GM12878 (cell line): ENCODE results near the gene IKZF1. TPM values are rescaled to one million over a fixed set of nuclear protein-coding genes. Genes with fewer than 3 reads are reported as not detected.

Source experiments
- ATAC-seq: fragments of 200-7000 bp; cut with Tn5 transposase; 3 replicates; pipeline ENCODE4 v1.9.1; 2020; ENCODE audit warnings: mild to moderate bottlenecking, moderate library complexity
- BruUV-seq: library from RNA; stranded (reverse); fragments of 400-500 nt; replicated peaks from 2 replicates; lab custom pipeline; 2021; lab: Mats Ljungman, UMichigan
- CTCF ChIA-PET: fragments of 300-600 bp; sonication (Branson Sonifier 250); formaldehyde crosslinking; extraction: SDS; loops from one replicate; lab custom pipeline; 2021; ENCODE audit warnings: inconsistent platforms; lab: Yijun Ruan, JAX
- POLR2A ChIA-PET: fragments of 350-600 bp; formaldehyde crosslinking; extraction: SDS; loops from one replicate; lab custom pipeline; 2021; ENCODE audit warnings: inconsistent platforms; lab: Charles Lee
- RAD21 ChIA-PET: fragments of 300-600 bp; sonication (Branson Sonifier 250); formaldehyde crosslinking; loops from one replicate; lab custom pipeline; 2023; ENCODE audit warnings: antibody characterized with exemption; ENCODE audit not compliant: unreplicated experiment; lab: Charles Lee
- SMC1A ChIA-PET: fragments of 300-600 bp; sonication (Branson Sonifier 250); formaldehyde crosslinking; loops from one replicate; lab custom pipeline; 2023; ENCODE audit not compliant: unreplicated experiment, uncharacterized antibody; lab: Charles Lee
- DNase-seq: peaks from one replicate; pipeline ENCODE4 v3.0.0-alpha.2; 2011; ENCODE audit warnings: low read depth, low spot score
- FAIRE-seq: peaks from 3 replicates; lab custom pipeline; 2011; peaks lifted over from hg19 to GRCh38; lab: Jason Lieb, UNC
- H2AFZ ChIP-seq: 2 replicates; pipeline ENCODE4 v1.6.0; 2011; ENCODE audit warnings: low read depth, low read length, control low read depth; ENCODE audit not compliant: control insufficient read depth
- H3K27ac ChIP-seq: 2 replicates; pipeline ENCODE4 v1.5.1; 2011; ENCODE audit warnings: control low read depth; ENCODE audit not compliant: control insufficient read depth, insufficient read depth
- H3K27me3 ChIP-seq, 2 experiments: replicated peaks in 1 of 2; 2 replicates each; pipeline versions ENCODE4 v1.6.0 to v1.6.1; 2011; ENCODE audit warnings: low read length in 1 of 2; ENCODE audit not compliant: control insufficient read depth in 2 of 2, insufficient read depth in 2 of 2
- H3K36me3 ChIP-seq, 2 experiments: 2 replicates each; pipeline ENCODE4 v1.5.1; 2011; ENCODE audit warnings: low read length in 1 of 2; ENCODE audit not compliant: control insufficient read depth in 2 of 2, insufficient read depth in 2 of 2
- H3K4me1 ChIP-seq: 2 replicates; pipeline ENCODE4 v1.6.1; 2011; ENCODE audit warnings: mild to moderate bottlenecking, low read length, moderate library complexity, mixed read lengths; ENCODE audit not compliant: control insufficient read depth, insufficient read depth
- H3K4me2 ChIP-seq: 2 replicates; pipeline ENCODE4 v1.6.0; 2011; ENCODE audit warnings: control low read depth; ENCODE audit not compliant: control insufficient read depth, insufficient read depth
- H3K4me3 ChIP-seq: fragments of 200-600 bp; sonication (generic); 2 replicates; pipeline ENCODE4 v1.5.1; 2016
- H3K79me2 ChIP-seq: 2 replicates; pipeline ENCODE4 v1.6.0; 2011; ENCODE audit warnings: low read length; ENCODE audit not compliant: control insufficient read depth, insufficient read depth
- H3K9ac ChIP-seq: 2 replicates; pipeline ENCODE4 v1.8.0; 2011; ENCODE audit warnings: low read length, control low read depth, mixed read lengths; ENCODE audit not compliant: control insufficient read depth, insufficient read depth
- H3K9me3 ChIP-seq: replicated peaks from 3 replicates; pipeline ENCODE4 v1.5.1; 2011; ENCODE audit warnings: mild to moderate bottlenecking, low read length; ENCODE audit not compliant: control insufficient read depth, insufficient read depth
- H4K20me1 ChIP-seq: 2 replicates; pipeline ENCODE4 v1.6.0; 2011; ENCODE audit not compliant: control insufficient read depth, insufficient read depth
- CBX5 ChIP-seq: sonication (generic); IDR thresholded peaks from 2 replicates; pipeline ENCODE4 v1.6.1; 2016; ENCODE audit warnings: low read depth, moderate library complexity, mild to moderate bottlenecking, inconsistent platforms
- CHD1 ChIP-seq: IDR thresholded peaks from 2 replicates; pipeline ENCODE4 v1.6.1; 2012; ENCODE audit warnings: low read depth, low read length, improper control_type of control experiment
- MYC ChIP-seq: IDR thresholded peaks from 2 replicates; pipeline ENCODE4 v1.6.1; 2011; ENCODE audit warnings: mild to moderate bottlenecking, low read length, moderate library complexity, inconsistent platforms; ENCODE audit not compliant: insufficient read depth, insufficient replicate concordance, insufficient read length, severe bottlenecking
- SRF ChIP-seq, 2 experiments: IDR thresholded peaks; 2 replicates each; pipeline ENCODE4 v1.6.1; 2011; ENCODE audit warnings: low read depth in 2 of 2, low read length in 2 of 2, mild to moderate bottlenecking in 1 of 2, moderate library complexity in 1 of 2
- WGBS: methylation state at CpG from one replicate; pipeline ENCODE4 v1.1.6; 2016; ENCODE audit warnings: low lambda C conversion rate; ENCODE audit not compliant: insufficient replicate concordance, insufficient coverage; ENCODE audit errors: missing lambda C conversion rate; 5-methylcytosine and 5-hydroxymethylcytosine counted together
- in situ Hi-C: fragments of 300-500 bp; cut with MboI; formaldehyde crosslinking; loops from 9 replicates; pipeline ENCODE4 v1.14.3; 2018; ENCODE audit warnings: mixed read lengths
- intact Hi-C: fragments of 100-400 bp; cut with micrococcal nuclease; formaldehyde crosslinking; loops from one replicate; pipeline ENCODE4 v1.14.2; 2022; ENCODE audit not compliant: unreplicated experiment
- polyA plus RNA-seq, 11 experiments: library from polyadenylated mRNA; depleted of rRNA in 4 of 11; unstranded in 6 of 11; stranded (reverse) in 5 of 11; fragments of >200 nt; fragmentation: Nextera tagmentation in 4 of 11; fragmentation: Illumina TruSeq in 1 of 11; extraction: Ambion mirVana in 4 of 11; extraction: Trizol in 1 of 11; gene quantifications; 1 replicate in 1 of 11; 2 replicates in 10 of 11; pipeline versions ENCODE4 v1.2.1 to v1.2.3, GENCODE V29; 2011 to 2016; ENCODE audit warnings: inconsistent platforms in 2 of 11, missing spikeins in 2 of 11, low read depth in 1 of 11
- total RNA-seq, 4 experiments: library from RNA; depleted of rRNA in 3 of 4; stranded (reverse); fragments of >200 nt in 3 of 4; fragmentation: Illumina TruSeq in 1 of 4; extraction: Trizol in 1 of 4; gene quantifications; 2 replicates each; pipeline versions ENCODE4 v1.2.1 to v1.2.3, GENCODE V29; 2013 to 2021
- TF ChIP-seq, protein P1 (sequence below): fragments of 450-650 bp; IDR thresholded peaks from 2 replicates; pipeline ENCODE4 v1.6.1; 2017; ENCODE audit warnings: mild to moderate bottlenecking, low read depth, inconsistent platforms; ENCODE audit not compliant: poor library complexity, severe bottlenecking

The IKZF1 gene
- total and polyA plus RNA-seq, 10 of the 15 experiments (the other 5 are each of a cell fraction or from before 2014, with no cell fraction given): 27.2 to 125 (median 71.6) TPM

DNA sequence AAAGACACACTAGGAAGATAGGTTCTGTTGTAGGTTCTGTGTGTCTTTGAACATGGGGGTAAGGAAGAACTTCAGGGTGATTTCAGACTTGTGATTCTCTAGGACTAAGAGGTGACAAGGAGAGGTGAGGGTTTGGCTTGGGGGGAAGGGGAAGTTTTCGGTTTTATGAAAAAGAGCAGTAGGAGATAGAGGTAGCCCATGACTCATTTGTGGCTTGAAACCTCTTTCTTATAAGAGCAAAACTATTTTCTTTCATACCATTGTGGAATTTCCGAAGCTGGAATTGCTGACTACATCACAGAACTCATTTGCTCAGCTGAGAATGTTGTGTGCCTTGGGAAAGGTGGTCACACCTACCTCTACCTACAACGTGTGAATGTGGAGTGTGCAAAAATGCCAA lies 39.6 kb upstream of the IKZF1 start (continued):
- no peak for TF ChIP-seq CHD1
- no peak for TF ChIP-seq CBX5
- TF ChIP-seq SRF (IDR thresholded peaks at IDR 0.05; ENCODE audit: low read depth in 2 of 2, low read length in 2 of 2): no peak
- TF ChIP-seq, all 136 proteins: peak for 22

DNA sequence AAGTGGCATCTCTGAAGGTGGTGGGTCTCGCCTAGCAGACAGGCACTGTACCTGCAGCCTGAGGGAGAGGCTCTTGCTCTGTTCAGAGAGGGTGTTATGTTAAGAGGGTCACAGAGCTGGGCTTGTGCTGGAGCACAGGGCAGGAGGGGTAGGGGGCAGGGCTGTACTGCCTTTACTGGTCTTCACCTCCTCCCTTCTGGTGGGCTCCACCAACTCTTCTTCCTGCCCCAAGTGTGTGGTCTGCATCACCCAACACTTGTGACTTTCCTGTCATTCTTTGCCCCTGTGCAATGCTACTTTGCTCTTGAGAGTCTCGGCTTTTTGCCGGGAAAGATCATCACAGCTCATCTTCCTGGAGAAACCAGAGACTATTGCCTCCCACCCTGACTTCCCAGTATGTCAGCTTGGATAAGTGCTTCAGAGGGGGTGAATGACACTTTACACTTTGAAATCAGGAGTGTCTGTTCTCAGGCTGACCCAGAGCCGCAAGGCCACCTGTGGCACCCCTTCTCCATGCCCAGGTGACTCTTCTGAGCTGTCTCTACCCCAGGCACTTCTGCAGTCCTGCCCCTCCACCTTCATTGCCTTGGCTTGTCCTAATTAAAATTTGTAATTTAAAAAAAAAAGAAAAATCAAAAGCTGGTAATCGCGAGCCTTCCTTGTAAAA lies 38.4 kb upstream of the IKZF1 start:
- Histone ChIP-seq H3K4me3 (no peak overlapping the region), H3K4me1 (peaks cover 87% of the 10 kb centered on the region), H3K79me2 (no peaks in the 10 kb centered on the region), H3K9ac (no peak overlapping the region), H2AFZ (no peak overlapping the region), H3K27ac (peak overlapping the region; percentile 14; the same call in 1 of the 2 replicates), H3K4me2 (peak overlapping the region; percentile 97), H3K27me3 (no peaks in the 10 kb centered on the region), H3K9me3 (peaks cover 7% of the 10 kb centered on the region), H3K36me3 (no peaks in the 10 kb centered on the region), H4K20me1 (no peaks in the 10 kb centered on the region)
- ChIA-PET SMC1A (interaction anchor here (0.9 to 18.0 kb wide), 18 partner anchors 8 to 153 kb away, joined by 3 to 356 read pairs (median 18); partner anchors contain the start of gene IKZF1), POLR2A (interaction anchor here (1.0 to 13.4 kb wide), 6 partner anchors 8 to 120 kb away, joined by 3 to 165 read pairs (median 6); partner anchors contain the start of gene IKZF1), RAD21 (interaction anchor here (1.4 to 15.0 kb wide), 11 partner anchors 9 to 121 kb away, joined by 6 to 293 read pairs (median 22); partner anchors contain the start of gene IKZF1), CTCF (interaction anchor here (0.6 to 15.9 kb wide), 19 partner anchors 8 to 152 kb away, joined by 3 to 250 read pairs (median 9); partner anchors contain the start of gene IKZF1)
- no peak for FAIRE-seq
- TF ChIP-seq, protein P1, sequence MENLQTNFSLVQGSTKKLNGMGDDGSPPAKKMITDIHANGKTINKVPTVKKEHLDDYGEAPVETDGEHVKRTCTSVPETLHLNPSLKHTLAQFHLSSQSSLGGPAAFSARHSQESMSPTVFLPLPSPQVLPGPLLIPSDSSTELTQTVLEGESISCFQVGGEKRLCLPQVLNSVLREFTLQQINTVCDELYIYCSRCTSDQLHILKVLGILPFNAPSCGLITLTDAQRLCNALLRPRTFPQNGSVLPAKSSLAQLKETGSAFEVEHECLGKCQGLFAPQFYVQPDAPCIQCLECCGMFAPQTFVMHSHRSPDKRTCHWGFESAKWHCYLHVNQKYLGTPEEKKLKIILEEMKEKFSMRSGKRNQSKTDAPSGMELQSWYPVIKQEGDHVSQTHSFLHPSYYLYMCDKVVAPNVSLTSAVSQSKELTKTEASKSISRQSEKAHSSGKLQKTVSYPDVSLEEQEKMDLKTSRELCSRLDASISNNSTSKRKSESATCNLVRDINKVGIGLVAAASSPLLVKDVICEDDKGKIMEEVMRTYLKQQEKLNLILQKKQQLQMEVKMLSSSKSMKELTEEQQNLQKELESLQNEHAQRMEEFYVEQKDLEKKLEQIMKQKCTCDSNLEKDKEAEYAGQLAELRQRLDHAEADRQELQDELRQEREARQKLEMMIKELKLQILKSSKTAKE: no peak
- no peak for TF ChIP-seq MYC
- in situ Hi-C loops: no loop called here
- no peak for DNase-seq
- no TSS peak for BruUV-seq
- ATAC-seq: peak; percentile 0; the same call in 1 of the 3 replicates
- intact Hi-C loops: no loop called here
- WGBS: 59% methylated on average over 6 of the region's 6 CpGs
